Caco-2 (cell line): Measurements from ENCODE around the gene EPHB6. TPM values are rescaled to one million over a fixed set of nuclear protein-coding genes. Genes with fewer than 3 reads are reported as not detected.

Source experiments
- BruUV-seq: library from RNA; stranded (reverse); fragments of 400-500 nt; replicated peaks from 2 replicates; lab custom pipeline; 2021; lab: Mats Ljungman, UMichigan
- CTCF ChIA-PET: fragments of 300-600 bp; sonication (Branson Sonifier 250); formaldehyde crosslinking; loops from one replicate; lab custom pipeline; 2022; ENCODE audit warnings: antibody characterized with exemption; lab: Charles Lee
- POLR2A ChIA-PET: fragments of 300-600 bp; sonication (Branson Sonifier 250); formaldehyde crosslinking; loops from one replicate; lab custom pipeline; 2022; ENCODE audit warnings: antibody characterized with exemption; lab: Charles Lee
- DNase-seq, 2 experiments: peaks; one replicate each; pipeline versions ENCODE4 v3.0.0 to v3.0.0-alpha.2; 2020 to 2022
- H3K27me3 ChIP-seq: replicated peaks from 2 replicates; pipeline ENCODE4 v1.6.0; 2011; ENCODE audit warnings: low read length; ENCODE audit not compliant: control insufficient read depth, insufficient read depth
- H3K36me3 ChIP-seq: 2 replicates; pipeline ENCODE4 v1.5.1; 2011; ENCODE audit warnings: low read length; ENCODE audit not compliant: control insufficient read depth, insufficient read depth
- H3K4me1 ChIP-seq: fragments of 250-450 bp; sonication (Bioruptor Pico); 2 replicates; pipeline ENCODE4 v1.5.1; 2020; ENCODE audit warnings: mild to moderate bottlenecking
- H3K4me3 ChIP-seq: 2 replicates; pipeline ENCODE4 v1.5.1; 2011; ENCODE audit warnings: low read depth, mild to moderate bottlenecking, control low read depth, low read length
- H3K9me3 ChIP-seq: fragments of 250-450 bp; sonication (Bioruptor Pico); 2 replicates; pipeline ENCODE4 v1.5.1; 2020; ENCODE audit warnings: mild to moderate bottlenecking, moderate library complexity
- H3K27ac Mint-ChIP-seq: one replicate; pipeline ENCODE4 v1.8.0; 2022; ENCODE audit warnings: mixed read lengths; ENCODE audit not compliant: unreplicated experiment
- H3K27me3 Mint-ChIP-seq: one replicate; pipeline ENCODE4 v1.8.0; 2022; ENCODE audit warnings: mixed read lengths; ENCODE audit not compliant: insufficient read depth, unreplicated experiment
- H3K36me3 Mint-ChIP-seq: one replicate; pipeline ENCODE4 v1.8.0; 2022; ENCODE audit warnings: mild to moderate bottlenecking, mixed read lengths; ENCODE audit not compliant: insufficient read depth, unreplicated experiment
- H3K4me1 Mint-ChIP-seq: one replicate; pipeline ENCODE4 v1.8.0; 2022; ENCODE audit warnings: low read depth, mixed read lengths; ENCODE audit not compliant: unreplicated experiment
- H3K4me3 Mint-ChIP-seq: one replicate; pipeline ENCODE4 v1.8.0; 2022; ENCODE audit warnings: mild to moderate bottlenecking, moderate library complexity, mixed read lengths; ENCODE audit not compliant: unreplicated experiment
- H3K9me3 Mint-ChIP-seq: one replicate; pipeline ENCODE4 v1.8.0; 2022; ENCODE audit warnings: mixed read lengths; ENCODE audit not compliant: unreplicated experiment
- CTCF ChIP-seq, 2 experiments: fragments of 200-600 bp in 1 of 2; IDR thresholded peaks; 1 replicate in 1 of 2; 2 replicates in 1 of 2; pipeline versions ENCODE4 v1.5.1 to v1.8.0; 2011 to 2022; ENCODE audit warnings: antibody characterized with exemption in 1 of 2, control low read depth in 1 of 2, inconsistent platforms in 1 of 2, low read depth in 1 of 2, low read length in 1 of 2, mild to moderate bottlenecking in 1 of 2, moderate library complexity in 1 of 2; ENCODE audit not compliant: insufficient read depth in 1 of 2, severe bottlenecking in 1 of 2, unreplicated experiment in 1 of 2
- intact Hi-C: fragments of 100-400 bp; cut with micrococcal nuclease; formaldehyde crosslinking; loops from one replicate; pipeline ENCODE4 v1.10.0; 2022; ENCODE audit not compliant: unreplicated experiment
- total RNA-seq: library from RNA; stranded (reverse); gene quantifications from 2 replicates; pipeline ENCODE4 v1.2.3, GENCODE V29; 2022

Gene EPHB6
- total RNA-seq, 1 experiment from 2014 or later = 2.7 TPM

DNA sequence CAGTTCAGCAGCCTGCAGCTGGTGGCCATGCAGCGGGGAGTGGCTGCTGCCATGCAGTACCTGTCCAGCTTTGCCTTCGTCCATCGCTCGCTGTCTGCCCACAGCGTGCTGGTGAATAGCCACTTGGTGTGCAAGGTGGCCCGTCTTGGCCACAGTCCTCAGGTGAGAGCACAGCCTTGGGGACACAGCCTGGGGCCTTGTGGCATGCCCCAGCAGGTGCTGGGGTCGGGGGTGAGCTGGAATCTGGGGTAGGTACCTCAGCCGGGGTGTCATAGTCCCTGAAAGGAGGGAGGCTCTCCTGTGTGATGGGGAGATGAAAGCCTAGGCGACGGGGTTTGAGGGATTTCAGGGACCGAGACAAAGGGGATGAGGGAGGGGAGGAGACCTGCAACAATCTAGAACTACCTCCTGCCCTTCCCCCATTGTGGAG lies 14.1 kb downstream of the EPHB6 start:
- BruUV-seq = no TSS peak
- Histone ChIP-seq H3K9me3 (no peaks in the 10 kb centered on the region), H3K27me3 (no peaks in the 10 kb centered on the region), H3K36me3 (no peaks in the 10 kb centered on the region), H3K4me1 (no peaks in the 10 kb centered on the region), H3K4me3 (no peak overlapping the region)
- Mint-ChIP-seq H3K4me1 (no peaks in the 10 kb centered on the region), H3K9me3 (no peaks in the 10 kb centered on the region), H3K36me3 (no peaks in the 10 kb centered on the region), H3K27me3 (no peaks in the 10 kb centered on the region), H3K27ac (no peak overlapping the region), H3K4me3 (no peak overlapping the region)
- DNase-seq = peak in 1 of 2 experiments; percentile 29
- CTCF ChIA-PET = no interaction called here
- intact Hi-C loops = no loop called here
- POLR2A ChIA-PET = no interaction called here
- no peak for TF ChIP-seq CTCF (IDR thresholded peaks at IDR 0.05; ENCODE audit: insufficient read depth in 1 of 2, low read depth in 1 of 2, low read length in 1 of 2, severe bottlenecking in 1 of 2, unreplicated experiment in 1 of 2)

DNA sequence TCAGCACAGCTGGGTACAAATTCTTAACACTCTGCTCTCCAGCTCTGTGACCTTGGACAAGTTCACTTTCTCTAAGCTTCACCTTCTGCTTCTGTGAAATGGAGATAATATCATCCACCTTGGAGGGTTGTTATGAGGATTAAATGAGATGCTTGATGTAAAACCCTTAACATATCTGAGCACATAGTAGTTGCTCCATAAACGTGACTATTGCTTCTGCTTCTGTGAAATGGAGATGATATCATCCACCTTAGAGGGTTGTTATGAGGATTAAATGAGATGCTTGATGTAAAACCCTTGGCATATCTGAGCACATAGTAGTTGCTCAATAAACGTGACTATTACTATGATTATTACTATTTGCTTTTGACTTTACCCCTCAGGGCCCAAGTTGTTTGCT lies 14.6 kb downstream of the EPHB6 start:
- Mint-ChIP-seq H3K4me3 (no peak overlapping the region), H3K4me1 (no peaks in the 10 kb centered on the region), H3K27ac (no peak overlapping the region), H3K9me3 (no peaks in the 10 kb centered on the region), H3K27me3 (no peaks in the 10 kb centered on the region), H3K36me3 (no peaks in the 10 kb centered on the region)
- CTCF ChIA-PET = no interaction called here
- TF ChIP-seq CTCF (IDR thresholded peaks at IDR 0.05; ENCODE audit: insufficient read depth in 1 of 2, low read depth in 1 of 2, low read length in 1 of 2, severe bottlenecking in 1 of 2, unreplicated experiment in 1 of 2) = no peak
- H3K27me3 ChIP-seq = no peaks in the 10 kb centered on the region
- no peak overlapping the region for H3K4me3 ChIP-seq
- no TSS peak for BruUV-seq
- H3K36me3 ChIP-seq = no peaks in the 10 kb centered on the region
- no peak for DNase-seq
- H3K9me3 ChIP-seq = no peaks in the 10 kb centered on the region
- POLR2A ChIA-PET = no interaction called here
- intact Hi-C loops = no loop called here
- H3K4me1 ChIP-seq = no peaks in the 10 kb centered on the region

- Mint-ChIP-seq H3K4me1 (no peaks in the 10 kb centered on the region), H3K9me3 (no peaks in the 10 kb centered on the region), H3K27me3 (no peaks in the 10 kb centered on the region), H3K4me3 (no peak overlapping the region), H3K27ac (no peak overlapping the region), H3K36me3 (no peaks in the 10 kb centered on the region)
- DNase-seq = peak in 1 of 2 experiments; percentile 23
- no peaks in the 10 kb centered on the region for H3K9me3 ChIP-seq
- TF ChIP-seq CTCF (IDR thresholded peaks at IDR 0.05; ENCODE audit: insufficient read depth in 1 of 2, low read depth in 1 of 2, low read length in 1 of 2, severe bottlenecking in 1 of 2, unreplicated experiment in 1 of 2) = no peak
- BruUV-seq = no TSS peak
- intact Hi-C loops = no loop called here
- H3K36me3 ChIP-seq = no peaks in the 10 kb centered on the region
- CTCF ChIA-PET = interaction anchor here (1.0 kb wide), 1 partner anchor 133 kb away, joined by 3 read pairs; no protein-coding TSS in a partner anchor
- no peak overlapping the region for H3K4me3 ChIP-seq
- H3K4me1 ChIP-seq = no peaks in the 10 kb centered on the region
- POLR2A ChIA-PET = no interaction called here
- H3K27me3 ChIP-seq = no peaks in the 10 kb centered on the region
These were observed 15.3 kb downstream of the EPHB6 start for GRCh38 chr7:142870147-142870559.
